Spleen (tissue), 7 donors: ENCODE data around the gene NPIPA1.
"Not testable (repeated sequence)": the region's sequence is repeated elsewhere in the genome, so short reads cannot be mapped to it uniquely, and the experiment has no call there.

Source experiments
- POLR2A ChIP-seq, 3 donors: fragments of 450-650 bp; IDR thresholded peaks; one replicate each; pipeline ENCODE4 v1.5.1; 2017; ENCODE audit warnings: antibody characterized with exemption in 3 of 3, mild to moderate bottlenecking in 1 of 3
- POLR2AphosphoS5 ChIP-seq, 3 donors: sonication (generic); formaldehyde crosslinking; IDR thresholded peaks; one replicate each; pipeline ENCODE4 v1.5.1; 2017; ENCODE audit warnings: antibody characterized with exemption in 3 of 3
- TF ChIP-seq, protein P1 (sequence below), 11 experiments: fragments of 200-600 bp in 7 of 11; fragments of 450-650 bp in 4 of 11; sonication (generic) in 4 of 11; IDR thresholded peaks in 8 of 11; conservative IDR thresholded peaks in 3 of 11; 1 replicate in 7 of 11; 2 replicates in 4 of 11; pipeline versions ENCODE4 v1.4.0 to v1.8.0; 2016 to 2021; ENCODE audit warnings: antibody characterized with exemption in 11 of 11, inconsistent platforms in 4 of 11, mild to moderate bottlenecking in 1 of 11
- donor health status: DM: no; HTN: no; CAD: no; lungs with moderate emphysema.
- donor health status: DM: no; HTN: no; CAD: no.
- donor health status: DM: no; HTN: no; CAD: no.

DNA sequence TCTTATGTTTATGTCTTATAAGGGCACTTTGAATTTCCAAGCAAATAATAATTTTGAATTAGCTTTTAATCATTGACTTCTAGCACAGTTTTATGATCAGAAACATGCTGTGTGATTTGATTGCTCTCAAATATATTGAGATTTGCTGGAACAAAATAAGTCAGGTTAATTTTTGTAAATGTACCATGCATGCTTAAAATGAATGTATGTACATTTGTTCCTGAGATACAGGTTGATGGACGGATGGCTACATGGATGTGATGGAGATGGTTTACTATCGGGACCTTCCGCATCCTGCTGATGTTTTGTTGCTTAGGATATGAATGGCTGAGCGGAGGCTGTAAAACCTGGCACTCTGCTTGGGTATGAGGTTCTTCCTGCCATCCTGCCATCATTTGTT, at the start of gene NPIPA1:
- TF ChIP-seq, protein P1, sequence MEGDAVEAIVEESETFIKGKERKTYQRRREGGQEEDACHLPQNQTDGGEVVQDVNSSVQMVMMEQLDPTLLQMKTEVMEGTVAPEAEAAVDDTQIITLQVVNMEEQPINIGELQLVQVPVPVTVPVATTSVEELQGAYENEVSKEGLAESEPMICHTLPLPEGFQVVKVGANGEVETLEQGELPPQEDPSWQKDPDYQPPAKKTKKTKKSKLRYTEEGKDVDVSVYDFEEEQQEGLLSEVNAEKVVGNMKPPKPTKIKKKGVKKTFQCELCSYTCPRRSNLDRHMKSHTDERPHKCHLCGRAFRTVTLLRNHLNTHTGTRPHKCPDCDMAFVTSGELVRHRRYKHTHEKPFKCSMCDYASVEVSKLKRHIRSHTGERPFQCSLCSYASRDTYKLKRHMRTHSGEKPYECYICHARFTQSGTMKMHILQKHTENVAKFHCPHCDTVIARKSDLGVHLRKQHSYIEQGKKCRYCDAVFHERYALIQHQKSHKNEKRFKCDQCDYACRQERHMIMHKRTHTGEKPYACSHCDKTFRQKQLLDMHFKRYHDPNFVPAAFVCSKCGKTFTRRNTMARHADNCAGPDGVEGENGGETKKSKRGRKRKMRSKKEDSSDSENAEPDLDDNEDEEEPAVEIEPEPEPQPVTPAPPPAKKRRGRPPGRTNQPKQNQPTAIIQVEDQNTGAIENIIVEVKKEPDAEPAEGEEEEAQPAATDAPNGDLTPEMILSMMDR (IDR thresholded peaks at IDR 0.05 in 8 of 11, conservative IDR thresholded peaks at IDR 0.05 in 3 of 11) = not testable (repeated sequence)
- TF ChIP-seq POLR2AphosphoS5, POLR2A (IDR thresholded peaks at IDR 0.05): not testable (repeated sequence)
